Measurements from ENCODE around the gene SLC13A1. TPM values are rescaled to one million over a fixed set of nuclear protein-coding genes. Genes with fewer than 3 reads are reported as not detected.

SLC13A1 gene
- total and polyA plus RNA-seq, 10 of the 15 experiments (the other 5 are each of a cell fraction or from before 2014, with no cell fraction given): 0.10 TPM; not detected in 9

DNA sequence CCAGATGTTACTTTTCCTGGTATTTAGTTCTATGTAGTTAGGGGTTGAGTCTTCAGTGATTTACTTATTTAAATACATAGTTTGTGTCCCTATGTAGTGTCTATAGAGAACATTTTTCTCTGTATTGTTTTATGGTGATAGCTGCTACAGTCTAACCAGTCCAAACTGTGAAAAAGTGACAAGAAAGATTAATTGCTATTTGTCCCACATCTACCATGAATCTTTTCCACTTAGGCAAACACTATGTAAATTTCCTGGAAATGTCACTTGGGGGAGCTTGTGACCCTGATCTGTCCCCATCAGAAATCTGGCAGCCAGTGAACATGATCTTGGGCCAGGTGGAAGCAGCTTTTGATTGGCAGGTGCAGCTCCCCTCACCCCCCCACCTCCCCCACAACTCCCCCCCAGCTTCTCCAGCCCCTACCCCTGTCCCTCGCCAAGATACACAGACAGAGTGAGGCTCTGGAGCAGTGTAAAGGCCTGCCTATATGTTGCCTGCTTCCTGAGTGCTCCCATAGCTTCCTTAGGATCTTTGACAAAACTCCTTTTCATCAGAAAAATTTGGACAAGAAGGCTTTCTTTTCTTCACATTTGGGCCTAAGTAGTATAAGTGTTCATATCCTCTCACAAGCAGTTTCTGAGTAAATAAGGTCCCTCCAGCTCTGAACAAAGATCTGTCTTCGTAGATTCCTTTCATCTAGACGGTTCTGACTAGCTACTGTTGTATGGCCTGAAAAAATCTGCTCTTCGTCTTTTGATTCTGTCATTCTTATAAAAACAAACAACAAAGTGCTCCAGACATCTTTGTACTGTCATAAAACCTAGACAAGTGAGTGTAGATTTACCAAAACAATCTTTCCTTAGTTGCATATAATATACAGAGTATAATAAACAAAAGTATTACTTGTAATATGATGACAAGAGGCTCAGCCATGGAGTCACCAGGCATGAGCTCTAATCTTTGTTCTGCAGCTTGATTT lies 31.5 kb upstream of the SLC13A1 start:
- Histone ChIP-seq H3K36me3 (ENCODE audit: control insufficient read depth in 2 of 2, insufficient read depth in 2 of 2, low read length in 1 of 2) (no peaks in the 10 kb centered on the region), H3K4me2 (ENCODE audit: control insufficient read depth, insufficient read depth) (no peak overlapping the region), H2AFZ (ENCODE audit: control insufficient read depth, low read depth, low read length) (no peak overlapping the region), H4K20me1 (ENCODE audit: control insufficient read depth, insufficient read depth) (no peaks in the 10 kb centered on the region), H3K27me3 (replicated peaks in 1 of 2; ENCODE audit: control insufficient read depth in 2 of 2, insufficient read depth in 2 of 2, low read length in 1 of 2) (no peaks in the 10 kb centered on the region; a peak in 1 of 4 replicates), H3K4me3 (no peak overlapping the region), H3K4me1 (ENCODE audit: control insufficient read depth, insufficient read depth, low read length) (no peaks in the 10 kb centered on the region), H3K9ac (ENCODE audit: control insufficient read depth, insufficient read depth, low read length) (no peak overlapping the region), H3K9me3 (replicated peaks; ENCODE audit: control insufficient read depth, insufficient read depth, low read length) (no peaks in the 10 kb centered on the region), H3K79me2 (ENCODE audit: control insufficient read depth, insufficient read depth, low read length) (no peaks in the 10 kb centered on the region), H3K27ac (ENCODE audit: control insufficient read depth, insufficient read depth) (no peak overlapping the region)
- ChIA-PET CTCF (interaction anchor here (1.0 to 1.9 kb wide), 3 partner anchors 35 to 136 kb away, joined by 3 to 6 read pairs (median 3); no protein-coding TSS in a partner anchor), POLR2A (no interaction called here), SMC1A (ENCODE audit: uncharacterized antibody, unreplicated experiment) (interaction anchor here (0.8 to 1.4 kb wide), 5 partner anchors 10 to 73 kb away, joined by 3 to 4 read pairs (median 3); no protein-coding TSS in a partner anchor), RAD21 (ENCODE audit: unreplicated experiment) (interaction anchor here (1.0 to 1.2 kb wide), 2 partner anchors 10 to 135 kb away, joined by 3 read pairs; no protein-coding TSS in a partner anchor)
- 21% methylated on average over 4 of the region's 4 CpGs for whole genome bisulfite sequencing (ENCODE audit: insufficient coverage, insufficient replicate concordance, low lambda C conversion rate, missing lambda C conversion rate)
- in situ Hi-C loops (cut with MboI): no loop called here
- TF ChIP-seq MEF2B (IDR thresholded peaks at IDR 0.05; ENCODE audit: partially characterized antibody, poor library complexity, severe bottlenecking) (no peak), POLR2AphosphoS2 (IDR thresholded peaks at IDR 0.05; ENCODE audit: low read depth, low read length) (no peak)
- TF ChIP-seq, protein P1, sequence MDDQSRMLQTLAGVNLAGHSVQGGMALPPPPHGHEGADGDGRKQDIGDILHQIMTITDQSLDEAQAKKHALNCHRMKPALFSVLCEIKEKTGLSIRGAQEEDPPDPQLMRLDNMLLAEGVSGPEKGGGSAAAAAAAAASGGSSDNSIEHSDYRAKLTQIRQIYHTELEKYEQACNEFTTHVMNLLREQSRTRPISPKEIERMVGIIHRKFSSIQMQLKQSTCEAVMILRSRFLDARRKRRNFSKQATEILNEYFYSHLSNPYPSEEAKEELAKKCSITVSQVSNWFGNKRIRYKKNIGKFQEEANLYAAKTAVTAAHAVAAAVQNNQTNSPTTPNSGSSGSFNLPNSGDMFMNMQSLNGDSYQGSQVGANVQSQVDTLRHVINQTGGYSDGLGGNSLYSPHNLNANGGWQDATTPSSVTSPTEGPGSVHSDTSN (IDR thresholded peaks at IDR 0.05; ENCODE audit: insufficient replicate concordance, low read depth, low read length): no peak
- no TSS peak for BruUV-seq (replicated peaks)
- FAIRE-seq (no peak), DNase-seq (ENCODE audit: low read depth, low spot score) (no peak), ATAC-seq (no peak)
- intact Hi-C loops (cut with micrococcal nuclease; ENCODE audit: unreplicated experiment): no loop called here

Data from GM12878 (cell line).